ENCODE measurements around the gene ADAD2.
A peak's percentile ranks its signal among the peaks of the same experiment; 100 is the strongest.

ADAD2 gene

DNA sequence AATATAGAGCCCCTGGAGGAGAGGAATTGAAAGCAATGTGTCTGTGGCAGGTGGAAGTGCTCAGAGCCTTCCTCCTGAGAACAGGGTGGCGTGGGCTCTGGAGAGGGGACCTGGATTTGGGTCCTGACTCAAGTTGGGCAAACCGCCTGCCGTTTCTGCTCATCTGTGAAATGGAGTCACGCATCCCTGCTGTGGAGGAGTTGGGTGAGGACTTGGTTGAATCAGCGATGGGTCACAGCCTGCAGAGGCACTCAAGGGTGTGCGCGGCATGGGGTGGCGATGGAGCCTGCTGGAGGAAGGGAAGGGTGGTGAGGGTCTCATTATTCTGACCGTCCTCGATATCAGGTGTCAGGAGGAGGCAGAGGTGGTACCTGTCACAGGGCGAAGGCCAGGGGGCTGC lies 3.1 kb downstream of the ADAD2 start:
- ATAC-seq (ENCODE audit: insufficient read depth, low read depth) (peak; percentile 3; the same call in 1 of the 3 replicates), DNase-seq (no peak)
- Histone ChIP-seq H3K4me2 (ENCODE audit: insufficient read depth, low read length) (peak overlapping the region; percentile 36), H2AFZ (ENCODE audit: low read depth, low read length) (no peak overlapping the region), H3K9me3 (ENCODE audit: insufficient read depth, low read length, severe bottlenecking) (no peaks in the 10 kb centered on the region), H3K79me2 (ENCODE audit: insufficient read depth, low read length) (no peaks in the 10 kb centered on the region), H3K36me3 (ENCODE audit: insufficient read depth, low read length) (no peaks in the 10 kb centered on the region), H3K4me1 (ENCODE audit: insufficient read depth, low read length) (peaks cover 26% of the 10 kb centered on the region), H3K27ac (ENCODE audit: low read length) (no peak overlapping the region), H3K27me3 (ENCODE audit: insufficient read depth, low read length, poor library complexity) (no peaks in the 10 kb centered on the region), H3K4me3 (ENCODE audit: low read depth in 1 of 2, low read length in 2 of 2) (no peak overlapping the region), H3K9ac (ENCODE audit: low read depth, low read length) (no peak overlapping the region), H4K20me1 (ENCODE audit: insufficient read depth, low read length) (peaks cover 8% of the 10 kb centered on the region; the same call in 1 of the 2 replicates)
- no peak for TF ChIP-seq EZH2 (IDR thresholded peaks at IDR 0.05; ENCODE audit: borderline replicate concordance, low read depth, low read length, severe bottlenecking)
- TF ChIP-seq, protein P1, sequence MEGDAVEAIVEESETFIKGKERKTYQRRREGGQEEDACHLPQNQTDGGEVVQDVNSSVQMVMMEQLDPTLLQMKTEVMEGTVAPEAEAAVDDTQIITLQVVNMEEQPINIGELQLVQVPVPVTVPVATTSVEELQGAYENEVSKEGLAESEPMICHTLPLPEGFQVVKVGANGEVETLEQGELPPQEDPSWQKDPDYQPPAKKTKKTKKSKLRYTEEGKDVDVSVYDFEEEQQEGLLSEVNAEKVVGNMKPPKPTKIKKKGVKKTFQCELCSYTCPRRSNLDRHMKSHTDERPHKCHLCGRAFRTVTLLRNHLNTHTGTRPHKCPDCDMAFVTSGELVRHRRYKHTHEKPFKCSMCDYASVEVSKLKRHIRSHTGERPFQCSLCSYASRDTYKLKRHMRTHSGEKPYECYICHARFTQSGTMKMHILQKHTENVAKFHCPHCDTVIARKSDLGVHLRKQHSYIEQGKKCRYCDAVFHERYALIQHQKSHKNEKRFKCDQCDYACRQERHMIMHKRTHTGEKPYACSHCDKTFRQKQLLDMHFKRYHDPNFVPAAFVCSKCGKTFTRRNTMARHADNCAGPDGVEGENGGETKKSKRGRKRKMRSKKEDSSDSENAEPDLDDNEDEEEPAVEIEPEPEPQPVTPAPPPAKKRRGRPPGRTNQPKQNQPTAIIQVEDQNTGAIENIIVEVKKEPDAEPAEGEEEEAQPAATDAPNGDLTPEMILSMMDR (IDR thresholded peaks at IDR 0.05; ENCODE audit: borderline replicate concordance, extremely low read depth, low read length, poor library complexity, severe bottlenecking): no peak

DNA sequence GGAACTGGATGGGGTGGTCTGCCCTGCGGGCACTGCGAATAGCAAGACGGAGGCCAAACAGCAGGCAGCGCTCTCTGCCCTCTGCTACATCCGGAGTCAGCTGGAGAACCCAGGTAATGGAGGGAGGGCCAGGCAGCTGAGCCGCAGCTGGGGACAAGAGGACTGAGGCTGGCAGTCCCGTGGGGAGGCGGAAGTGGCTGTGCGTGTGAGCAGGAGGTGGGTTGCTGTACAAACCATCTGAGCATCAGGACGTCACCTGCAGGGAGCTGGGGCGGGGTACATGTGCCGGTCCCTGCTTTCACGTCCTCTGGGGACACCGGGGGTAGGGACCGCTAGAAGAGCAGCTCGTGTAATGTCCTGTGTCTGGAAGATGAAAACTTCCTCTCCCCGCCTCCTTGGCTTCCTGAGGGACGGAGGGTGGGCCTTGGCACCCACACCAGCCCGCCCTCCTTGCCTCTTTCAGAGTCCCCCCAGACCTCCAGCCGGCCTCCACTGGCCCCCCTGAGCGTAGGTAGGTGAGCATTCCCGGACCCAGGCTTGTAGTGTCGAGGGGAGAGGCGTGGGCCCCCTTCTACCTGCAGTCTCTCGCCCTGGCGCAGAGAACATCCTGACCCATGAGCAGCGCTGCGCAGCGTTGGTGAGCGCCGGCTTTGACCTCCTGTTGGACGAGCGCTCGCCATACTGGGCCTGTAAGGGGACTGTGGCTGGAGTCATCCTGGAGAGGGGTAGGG lies 3.7 kb downstream of the ADAD2 start:
- TF ChIP-seq, protein P1 (IDR thresholded peaks at IDR 0.05; ENCODE audit: borderline replicate concordance, extremely low read depth, low read length, poor library complexity, severe bottlenecking): peak; percentile 37
- no peak for TF ChIP-seq EZH2 (IDR thresholded peaks at IDR 0.05; ENCODE audit: borderline replicate concordance, low read depth, low read length, severe bottlenecking)
- no peaks in the 10 kb centered on the region for H3K27me3 ChIP-seq (ENCODE audit: insufficient read depth, low read length, poor library complexity)
- ATAC-seq (ENCODE audit: insufficient read depth, low read depth) (peak; percentile 49), DNase-seq (peak; percentile 58)
- no peaks in the 10 kb centered on the region for H3K9me3 ChIP-seq (ENCODE audit: insufficient read depth, low read length, severe bottlenecking)
- H3K4me2 ChIP-seq (ENCODE audit: insufficient read depth, low read length): peak overlapping the region; percentile 36
- no peak overlapping the region for H3K27ac ChIP-seq (ENCODE audit: low read length)
- no peaks in the 10 kb centered on the region for H3K36me3 ChIP-seq (ENCODE audit: insufficient read depth, low read length)
- no peak overlapping the region for H2AFZ ChIP-seq (ENCODE audit: low read depth, low read length)
- H4K20me1 ChIP-seq (ENCODE audit: insufficient read depth, low read length): peaks cover 8% of the 10 kb centered on the region; the same call in 1 of the 2 replicates
- H3K79me2 ChIP-seq (ENCODE audit: insufficient read depth, low read length): no peaks in the 10 kb centered on the region
- no peak overlapping the region for H3K9ac ChIP-seq (ENCODE audit: low read depth, low read length)
- peaks cover 26% of the 10 kb centered on the region for H3K4me1 ChIP-seq (ENCODE audit: insufficient read depth, low read length)
- H3K4me3 ChIP-seq (ENCODE audit: low read depth in 1 of 2, low read length in 2 of 2): no peak overlapping the region

DNA sequence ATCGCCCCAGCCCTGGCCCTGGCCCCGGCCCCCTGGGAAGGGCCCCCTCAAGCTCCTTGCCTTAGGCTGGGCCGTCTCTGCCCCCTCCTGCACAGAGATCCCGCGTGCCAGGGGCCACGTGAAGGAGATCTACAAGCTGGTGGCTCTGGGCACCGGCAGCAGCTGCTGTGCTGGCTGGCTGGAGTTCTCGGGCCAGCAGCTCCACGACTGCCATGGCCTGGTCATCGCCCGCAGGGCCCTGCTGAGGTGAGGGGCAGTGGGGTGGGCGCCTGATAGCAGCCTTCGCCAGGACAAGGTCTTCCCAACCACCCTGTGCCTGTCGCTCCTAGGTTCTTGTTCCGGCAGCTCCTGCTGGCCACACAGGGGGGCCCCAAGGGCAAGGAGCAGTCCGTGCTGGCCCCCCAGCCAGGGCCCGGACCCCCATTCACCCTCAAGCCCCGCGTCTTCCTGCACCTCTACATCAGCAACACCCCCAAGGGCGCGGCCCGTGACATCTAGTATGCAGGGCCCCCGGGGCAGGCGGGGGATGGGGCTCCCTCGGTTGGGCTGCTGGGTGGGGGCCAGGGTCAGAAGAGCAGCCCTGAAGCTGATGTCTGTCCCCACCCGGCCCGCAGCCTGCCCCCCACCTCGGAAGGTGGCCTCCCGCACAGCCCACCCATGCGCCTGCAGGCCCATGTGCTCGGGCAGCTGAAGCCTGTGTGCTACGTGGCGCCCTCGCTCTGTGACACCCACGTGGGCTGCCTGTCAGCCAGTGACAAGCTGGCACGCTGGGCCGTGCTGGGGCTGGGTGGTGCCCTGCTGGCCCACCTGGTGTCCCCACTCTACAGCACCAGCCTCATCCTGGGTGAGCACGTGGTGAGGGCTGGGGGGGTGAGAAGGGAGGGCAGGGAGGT lies 4.5 kb downstream of the ADAD2 start:
- Histone ChIP-seq H3K79me2 (ENCODE audit: insufficient read depth, low read length) (no peaks in the 10 kb centered on the region), H4K20me1 (ENCODE audit: insufficient read depth, low read length) (peaks cover 8% of the 10 kb centered on the region; the same call in 1 of the 2 replicates), H3K9ac (ENCODE audit: low read depth, low read length) (no peak overlapping the region), H3K9me3 (ENCODE audit: insufficient read depth, low read length, severe bottlenecking) (no peaks in the 10 kb centered on the region), H3K4me3 (ENCODE audit: low read depth in 1 of 2, low read length in 2 of 2) (no peak overlapping the region), H3K27me3 (ENCODE audit: insufficient read depth, low read length, poor library complexity) (no peaks in the 10 kb centered on the region), H3K4me2 (ENCODE audit: insufficient read depth, low read length) (peak overlapping the region; percentile 36; the same call in 1 of the 2 replicates), H3K27ac (ENCODE audit: low read length) (no peak overlapping the region), H3K4me1 (ENCODE audit: insufficient read depth, low read length) (peaks cover 26% of the 10 kb centered on the region), H3K36me3 (ENCODE audit: insufficient read depth, low read length) (no peaks in the 10 kb centered on the region), H2AFZ (ENCODE audit: low read depth, low read length) (no peak overlapping the region)
- ATAC-seq (ENCODE audit: insufficient read depth, low read depth) (no peak), DNase-seq (no peak)
- TF ChIP-seq, protein P1 (IDR thresholded peaks at IDR 0.05; ENCODE audit: borderline replicate concordance, extremely low read depth, low read length, poor library complexity, severe bottlenecking): no peak

Data from DND-41 (cell line).